Measurements from ENCODE around the gene KCNQ1. TPM values are rescaled to one million over a fixed set of nuclear protein-coding genes. Genes with fewer than 3 reads are reported as not detected.

Gene KCNQ1
- total and polyA plus RNA-seq, 9 of the 15 experiments (the other 6 are each of a cell fraction or from before 2014, with no cell fraction given): 0.44 TPM; not detected in 8

GRCh38 chr11:2855162-2855561 is 410.4 kb downstream of the KCNQ1 start:
- TF ChIP-seq BRF2 (IDR thresholded peaks at IDR 0.05; ENCODE audit: borderline replicate concordance, insufficient read depth, insufficient read length) (no peak), RFX7 (CRISPR knock-in tag; IDR thresholded peaks at IDR 0.05) (no peak), BRF1 (IDR thresholded peaks at IDR 0.05; ENCODE audit: borderline replicate concordance, extremely low read depth, insufficient read length) (no peak), HDAC3 (IDR thresholded peaks at IDR 0.05; ENCODE audit: borderline replicate concordance, partially characterized antibody) (no peak), RFX1 (IDR thresholded peaks at IDR 0.05) (no peak), GTF3C2 (IDR thresholded peaks at IDR 0.05; ENCODE audit: borderline replicate concordance, extremely low read depth, insufficient read length) (no peak), ZNF707 (CRISPR knock-in tag; conservative IDR thresholded peaks at IDR 0.05) (no peak), ZNF780A (CRISPR knock-in tag; IDR thresholded peaks at IDR 0.05) (no peak)
- BruUV-seq (replicated peaks): no TSS peak
- Histone ChIP-seq H3K9me3 (replicated peaks; ENCODE audit: control insufficient read depth, insufficient read depth, low read depth, low read length) (no peaks in the 10 kb centered on the region), H3K27me3 (ENCODE audit: control insufficient read depth in 2 of 2, insufficient read depth in 2 of 2, low read length in 2 of 2) (peaks cover 0 to 39% of the 10 kb centered on the region in 2 experiments; a peak in 3 of 5 replicates), H3K4me2 (ENCODE audit: insufficient read depth, low read length) (no peak overlapping the region), H4K20me1 (replicated peaks; ENCODE audit: control insufficient read depth, insufficient read depth, low read length) (no peaks in the 10 kb centered on the region), H3K4me1 (replicated peaks in 1 of 2; ENCODE audit: control insufficient read depth in 2 of 2, insufficient read depth in 2 of 2, low read length in 2 of 2) (peaks cover 0 to 44% of the 10 kb centered on the region in 2 experiments; a peak in 2 of 5 replicates), H3K27ac (ENCODE audit: extremely low read depth, low read depth, low read length) (no peak overlapping the region), H2AFZ (ENCODE audit: low read depth, low read length) (no peak overlapping the region), H3K36me3 (ENCODE audit: control insufficient read depth, insufficient read depth, low read length) (no peaks in the 10 kb centered on the region), H3K4me3 (no peak overlapping the region), H3K9me1 (ENCODE audit: control insufficient read depth, insufficient read depth, low read length) (no peaks in the 10 kb centered on the region), H3K79me2 (ENCODE audit: control insufficient read depth, insufficient read depth, low read length) (no peaks in the 10 kb centered on the region), H3K9ac (ENCODE audit: insufficient read depth in 1 of 2, low read depth in 2 of 2, low read length in 2 of 2) (no peak overlapping the region)
- FAIRE-seq (no peak), ATAC-seq (no peak), DNase-seq (ENCODE audit: extremely low read depth in 1 of 4, low spot score in 3 of 4) (no peak)
- ChIA-PET CTCF (ENCODE audit: low intra/inter-chr PET ratio) (no interaction called here), POLR2A (interaction anchor here (0.7 to 1.8 kb wide), 3 partner anchors 12 to 526 kb away, joined by 3 to 5 read pairs (median 3); no protein-coding TSS in a partner anchor)
- in situ Hi-C loops (cut with MboI): no loop called here
- WGBS (ENCODE audit: insufficient coverage, low coverage, missing lambda C conversion rate): 44% methylated on average over 8 of the region's 8 CpGs
- intact Hi-C loops (cut with micrococcal nuclease): no loop called here
